Uterus (tissue), 4 donors: ENCODE data around the gene IFNAR2. TPM values are rescaled to one million over a fixed set of nuclear protein-coding genes. Genes with fewer than 3 reads are reported as not detected.

Experiments used
- DNase-seq, 2 donors: peaks; one replicate each; pipeline ENCODE4 v3.0.0-alpha.2; 2019 to 2020
- H3K27ac ChIP-seq, 2 donors: fragments of 200-600 bp; sonication (generic); 1 replicate in 1 of 2; 2 replicates in 1 of 2; pipeline ENCODE4 v1.5.1; 2016 to 2018
- H3K27me3 ChIP-seq, 2 donors: fragments of 200-600 bp; sonication (generic); one replicate each; pipeline ENCODE4 v1.5.1; 2018 to 2019; ENCODE audit warnings: control low read depth in 1 of 2
- H3K36me3 ChIP-seq, 2 donors: fragments of 200-600 bp; sonication (generic); one replicate each; pipeline ENCODE4 v1.5.1; 2019; ENCODE audit warnings: control low read depth in 1 of 2
- H3K4me1 ChIP-seq, 2 donors: fragments of 200-600 bp; sonication (generic); one replicate each; pipeline ENCODE4 v1.5.1; 2018 to 2019; ENCODE audit warnings: control low read depth in 1 of 2
- H3K4me3 ChIP-seq, 2 donors: fragments of 200-600 bp; sonication (generic); 1 replicate in 1 of 2; 2 replicates in 1 of 2; pipeline ENCODE4 v1.5.1; 2018 to 2019; ENCODE audit warnings: mild to moderate bottlenecking in 1 of 2
- H3K9me3 ChIP-seq, 2 donors: fragments of 200-600 bp; sonication (generic); one replicate each; pipeline ENCODE4 v1.5.1; 2019; ENCODE audit warnings: control low read depth in 1 of 2
- CTCF ChIP-seq, 4 experiments: fragments of 200-600 bp in 2 of 4; fragments of 450-650 bp in 2 of 4; sonication (generic) in 2 of 4; IDR thresholded peaks; one replicate each; pipeline ENCODE4 v1.5.1; 2016 to 2019; ENCODE audit warnings: antibody characterized with exemption in 4 of 4, mild to moderate bottlenecking in 2 of 4, moderate library complexity in 1 of 4
- POLR2A ChIP-seq, 2 donors: fragments of 450-650 bp; IDR thresholded peaks; one replicate each; pipeline ENCODE4 v1.6.1; 2016; ENCODE audit warnings: antibody characterized with exemption in 2 of 2, mild to moderate bottlenecking in 1 of 2, moderate library complexity in 1 of 2
- intact Hi-C: fragments of 100-400 bp; cut with DNase I; formaldehyde crosslinking; loops from one replicate; pipeline ENCODE4 v1.15.1; 2023; ENCODE audit warnings: low total_unique reads
- total RNA-seq, 4 donors: library from RNA; depleted of rRNA in 3 of 4; stranded (reverse); fragments of >200 nt in 3 of 4; gene quantifications; one replicate each; pipeline versions ENCODE4 v1.1.0 to v1.2.4, GENCODE V29; 2014 to 2023
- donor health status: DM: yes; HTN: yes; CAD: no.

IFNAR2 gene
- total RNA-seq, 4 donors from 2014 or later, result 2.4 to 38.4 (median 24.4) TPM

GRCh38 chr21:33229099-33229783 lies 497 bp upstream of the IFNAR2 start:
- no peak for DNase-seq
- H3K4me1 ChIP-seq, result peaks cover 5 to 6% of the 10 kb centered on the region in 2 donors
- no peaks in the 10 kb centered on the region for H3K27me3 ChIP-seq
- peak overlapping the region; percentile 88 to 98 for H3K27ac ChIP-seq
- peak overlapping the region; percentile 69 to 96 for H3K4me3 ChIP-seq
- intact Hi-C loops, result no loop called here
- H3K36me3 ChIP-seq, result no peaks in the 10 kb centered on the region
- H3K9me3 ChIP-seq, result no peaks in the 10 kb centered on the region
- no peak for TF ChIP-seq POLR2A (IDR thresholded peaks at IDR 0.05)
- TF ChIP-seq CTCF (IDR thresholded peaks at IDR 0.05), result no peak

GRCh38 chr21:33230545-33231324 lies 997 bp downstream of the IFNAR2 start:
- intact Hi-C loops, result no loop called here
- Histone ChIP-seq H3K9me3 (no peaks in the 10 kb centered on the region), H3K27me3 (no peaks in the 10 kb centered on the region), H3K4me3 (peak overlapping the region; percentile 69 to 96), H3K36me3 (no peaks in the 10 kb centered on the region), H3K4me1 (peaks cover 5 to 6% of the 10 kb centered on the region in 2 donors), H3K27ac (peak overlapping the region; percentile 88 to 98)
- peak; percentile 43 to 44 for DNase-seq
- TF ChIP-seq CTCF (IDR thresholded peaks at IDR 0.05) (no peak), POLR2A (IDR thresholded peaks at IDR 0.05) (no peak)

GRCh38 chr21:33231526-33231925 lies 1.8 kb downstream of the IFNAR2 start:
- Histone ChIP-seq H3K36me3 (no peaks in the 10 kb centered on the region), H3K27ac (peak overlapping the region in 1 of 2 donors; percentile 88), H3K4me3 (no peak overlapping the region), H3K9me3 (no peaks in the 10 kb centered on the region), H3K4me1 (peaks cover 5 to 6% of the 10 kb centered on the region in 2 donors), H3K27me3 (no peaks in the 10 kb centered on the region)
- intact Hi-C loops, result no loop called here
- no peak for DNase-seq
- TF ChIP-seq POLR2A (IDR thresholded peaks at IDR 0.05) (no peak), CTCF (IDR thresholded peaks at IDR 0.05) (no peak)

GRCh38 chr21:33232291-33233034 lies 2.7 kb downstream of the IFNAR2 start:
- peaks cover 5 to 6% of the 10 kb centered on the region in 2 donors for H3K4me1 ChIP-seq
- TF ChIP-seq CTCF (IDR thresholded peaks at IDR 0.05) (no peak), POLR2A (IDR thresholded peaks at IDR 0.05) (no peak)
- H3K4me3 ChIP-seq, result no peak overlapping the region
- no peaks in the 10 kb centered on the region for H3K27me3 ChIP-seq
- no peaks in the 10 kb centered on the region for H3K36me3 ChIP-seq
- peak overlapping the region in 1 of 2 donors; percentile 3 for H3K27ac ChIP-seq
- no peaks in the 10 kb centered on the region for H3K9me3 ChIP-seq
- DNase-seq, result no peak
- intact Hi-C loops, result no loop called here
